ENCODE data around the gene PCSK9. TPM values are rescaled to one million over a fixed set of nuclear protein-coding genes. Genes with fewer than 3 reads are reported as not detected.

Gene PCSK9
- polyA plus RNA-seq, 1 donor (not counting 4 experiments of a cell fraction or from before 2014, with no cell fraction given) = 61.7 TPM

DNA sequence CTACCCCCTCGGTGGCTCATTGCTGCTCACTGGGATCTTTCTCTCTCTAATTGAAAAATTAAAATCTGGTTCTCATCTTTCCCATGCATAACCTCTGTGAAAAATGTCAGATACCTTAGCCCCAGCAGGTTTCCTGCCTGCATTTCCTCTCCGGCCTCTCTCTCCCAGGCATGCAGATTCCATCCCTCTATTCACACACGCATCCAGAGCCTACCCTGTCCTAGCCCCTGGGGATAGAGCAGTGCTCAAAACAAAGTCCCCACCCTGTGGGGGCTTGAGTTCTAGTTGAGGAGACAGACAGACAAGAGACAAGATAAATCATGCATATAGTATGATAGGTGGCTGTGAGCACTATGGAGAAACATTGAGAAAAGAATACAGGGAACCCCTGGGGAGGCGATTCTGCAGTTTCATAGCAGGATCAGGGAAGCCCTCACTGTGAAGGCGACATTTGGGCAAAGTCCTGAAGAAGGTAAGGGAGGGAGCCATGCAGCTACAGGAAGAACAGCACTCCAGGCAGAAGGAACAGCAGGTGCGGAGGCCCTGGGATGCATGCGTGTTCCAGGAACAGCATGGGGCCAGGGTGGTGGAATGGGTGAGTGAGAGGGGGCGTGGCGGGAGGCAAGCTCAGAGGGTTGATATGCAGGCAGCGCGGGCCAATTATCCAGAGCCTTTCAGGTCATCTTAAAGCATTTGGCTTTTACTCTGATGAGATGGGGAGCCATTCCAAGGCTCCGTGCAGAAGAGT is 44.2 kb upstream of the PCSK9 start:
- Histone ChIP-seq H3K27ac (ENCODE audit: control insufficient read depth, insufficient read depth, low read length) (no peak overlapping the region), H3K36me3 (ENCODE audit: control insufficient read depth in 2 of 2, extremely low read depth in 1 of 2, insufficient read depth in 2 of 2, low read length in 2 of 2) (no peaks in the 10 kb centered on the region), H3K4me1 (ENCODE audit: control insufficient read depth, extremely low read depth, insufficient read depth, low read length) (no peaks in the 10 kb centered on the region), H3K79me2 (ENCODE audit: control insufficient read depth, insufficient read depth, low read length) (no peaks in the 10 kb centered on the region), H3K9me3 (ENCODE audit: control insufficient read depth, low read depth, low read length) (no peaks in the 10 kb centered on the region), H3K27me3 (ENCODE audit: control insufficient read depth, extremely low read depth, insufficient read depth, low read length) (peaks cover 15% of the 10 kb centered on the region), H4K20me1 (ENCODE audit: control insufficient read depth, extremely low read depth, insufficient read depth, low read length) (no peaks in the 10 kb centered on the region), H3K4me2 (ENCODE audit: control insufficient read depth, extremely low read depth, insufficient read depth, low read depth, low read length) (no peak overlapping the region), H3K9ac (ENCODE audit: control insufficient read depth, extremely low read depth, insufficient read depth, low read length) (no peak overlapping the region), H3K9me1 (ENCODE audit: control insufficient read depth, extremely low read depth, insufficient read depth, low read length) (no peaks in the 10 kb centered on the region), H3K4me3 (ENCODE audit: control insufficient read depth in 2 of 3, extremely low read depth in 1 of 3, insufficient read depth in 2 of 3, low read depth in 1 of 3, low read length in 3 of 3) (no peak overlapping the region), H2AFZ (ENCODE audit: control insufficient read depth, low read length) (no peak overlapping the region)
- no peak for FAIRE-seq
- dilution Hi-C loops (cut with MboI; ENCODE audit: extremely low pct_ligation_motif_present, low sequenced_read_pairs) = no loop called here
- DNase-seq (ENCODE audit: low read depth, low spot score) = no peak
- no peak for TF ChIP-seq EZH2 (IDR thresholded peaks at IDR 0.05; ENCODE audit: low read length)
- TF ChIP-seq, protein P1, sequence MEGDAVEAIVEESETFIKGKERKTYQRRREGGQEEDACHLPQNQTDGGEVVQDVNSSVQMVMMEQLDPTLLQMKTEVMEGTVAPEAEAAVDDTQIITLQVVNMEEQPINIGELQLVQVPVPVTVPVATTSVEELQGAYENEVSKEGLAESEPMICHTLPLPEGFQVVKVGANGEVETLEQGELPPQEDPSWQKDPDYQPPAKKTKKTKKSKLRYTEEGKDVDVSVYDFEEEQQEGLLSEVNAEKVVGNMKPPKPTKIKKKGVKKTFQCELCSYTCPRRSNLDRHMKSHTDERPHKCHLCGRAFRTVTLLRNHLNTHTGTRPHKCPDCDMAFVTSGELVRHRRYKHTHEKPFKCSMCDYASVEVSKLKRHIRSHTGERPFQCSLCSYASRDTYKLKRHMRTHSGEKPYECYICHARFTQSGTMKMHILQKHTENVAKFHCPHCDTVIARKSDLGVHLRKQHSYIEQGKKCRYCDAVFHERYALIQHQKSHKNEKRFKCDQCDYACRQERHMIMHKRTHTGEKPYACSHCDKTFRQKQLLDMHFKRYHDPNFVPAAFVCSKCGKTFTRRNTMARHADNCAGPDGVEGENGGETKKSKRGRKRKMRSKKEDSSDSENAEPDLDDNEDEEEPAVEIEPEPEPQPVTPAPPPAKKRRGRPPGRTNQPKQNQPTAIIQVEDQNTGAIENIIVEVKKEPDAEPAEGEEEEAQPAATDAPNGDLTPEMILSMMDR (optimal IDR thresholded peaks at IDR 0.05 in 1 of 3, IDR thresholded peaks at IDR 0.05 in 1 of 3, conservative IDR thresholded peaks at IDR 0.05 in 1 of 3; ENCODE audit: extremely low read depth in 1 of 3, insufficient read depth in 2 of 3, low read length in 3 of 3) = no peak

DNA sequence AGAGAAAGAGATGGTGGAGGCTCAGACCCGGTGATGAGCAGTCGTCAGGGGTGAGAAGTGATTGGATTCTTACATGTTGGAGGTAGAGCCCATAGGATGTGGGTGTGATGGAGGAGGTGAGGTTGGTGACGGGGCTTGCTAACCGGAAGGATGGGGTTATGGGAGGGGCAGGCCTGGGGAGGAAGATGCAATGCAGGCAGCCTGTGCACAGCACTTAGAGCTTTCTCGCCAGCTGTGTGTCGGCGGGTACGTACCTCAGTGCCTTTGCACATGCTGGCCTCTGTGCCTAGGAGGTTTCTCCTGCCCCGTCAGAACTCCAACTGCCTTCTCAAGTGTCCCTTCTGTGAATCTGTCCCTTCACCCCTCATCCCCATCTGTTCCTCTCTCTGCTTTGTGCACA is 43.5 kb upstream of the PCSK9 start:
- dilution Hi-C loops (cut with MboI; ENCODE audit: extremely low pct_ligation_motif_present, low sequenced_read_pairs) = no loop called here
- Histone ChIP-seq H3K4me3 (ENCODE audit: control insufficient read depth in 2 of 3, extremely low read depth in 1 of 3, insufficient read depth in 2 of 3, low read depth in 1 of 3, low read length in 3 of 3) (no peak overlapping the region), H2AFZ (ENCODE audit: control insufficient read depth, low read length) (no peak overlapping the region), H3K79me2 (ENCODE audit: control insufficient read depth, insufficient read depth, low read length) (no peaks in the 10 kb centered on the region), H3K4me1 (ENCODE audit: control insufficient read depth, extremely low read depth, insufficient read depth, low read length) (no peaks in the 10 kb centered on the region), H3K9me1 (ENCODE audit: control insufficient read depth, extremely low read depth, insufficient read depth, low read length) (no peaks in the 10 kb centered on the region), H3K9ac (ENCODE audit: control insufficient read depth, extremely low read depth, insufficient read depth, low read length) (no peak overlapping the region), H4K20me1 (ENCODE audit: control insufficient read depth, extremely low read depth, insufficient read depth, low read length) (no peaks in the 10 kb centered on the region), H3K9me3 (ENCODE audit: control insufficient read depth, low read depth, low read length) (no peaks in the 10 kb centered on the region), H3K36me3 (ENCODE audit: control insufficient read depth in 2 of 2, extremely low read depth in 1 of 2, insufficient read depth in 2 of 2, low read length in 2 of 2) (no peaks in the 10 kb centered on the region), H3K27me3 (ENCODE audit: control insufficient read depth, extremely low read depth, insufficient read depth, low read length) (peaks cover 19% of the 10 kb centered on the region), H3K27ac (ENCODE audit: control insufficient read depth, insufficient read depth, low read length) (no peak overlapping the region), H3K4me2 (ENCODE audit: control insufficient read depth, extremely low read depth, insufficient read depth, low read depth, low read length) (no peak overlapping the region)
- FAIRE-seq (no peak), DNase-seq (ENCODE audit: low read depth, low spot score) (no peak)
- TF ChIP-seq, protein P1 (optimal IDR thresholded peaks at IDR 0.05 in 1 of 3, IDR thresholded peaks at IDR 0.05 in 1 of 3, conservative IDR thresholded peaks at IDR 0.05 in 1 of 3; ENCODE audit: extremely low read depth in 1 of 3, insufficient read depth in 2 of 3, low read length in 3 of 3) = no peak
- no peak for TF ChIP-seq EZH2 (IDR thresholded peaks at IDR 0.05; ENCODE audit: low read length)

Data from keratinocyte (primary cell).